ENCODE data around the gene NAB1. TPM values are rescaled to one million over a fixed set of nuclear protein-coding genes. Genes with fewer than 3 reads are reported as not detected.
A peak's percentile ranks its signal among the peaks of the same experiment; 100 is the strongest.

NAB1 gene
- total RNA-seq, 2 experiments from 2014 or later: 21.9 to 28.9 TPM

- Mint-ChIP-seq H3K9me3 (peaks cover 16% of the 10 kb centered on the region), H3K4me1 (peaks cover 5% of the 10 kb centered on the region), H3K27ac (no peak overlapping the region), H3K4me3 (no peak overlapping the region), H3K36me3 (ENCODE audit: low read depth) (no peaks in the 10 kb centered on the region), H3K27me3 (no peaks in the 10 kb centered on the region)
- ChIA-PET CTCF (interaction anchor here (1.3 kb wide), 1 partner anchor 9 kb away, joined by 5 read pairs; no protein-coding TSS in a partner anchor), POLR2A (no interaction called here)
- no peak for DNase-seq
These were observed 62.2 kb downstream of the NAB1 start for GRCh38 chr2:190711069-190711468.

- Mint-ChIP-seq H3K4me3 (no peak overlapping the region), H3K4me1 (peaks cover 5% of the 10 kb centered on the region), H3K9me3 (peaks cover 14% of the 10 kb centered on the region), H3K27me3 (no peaks in the 10 kb centered on the region), H3K27ac (no peak overlapping the region), H3K36me3 (ENCODE audit: low read depth) (no peaks in the 10 kb centered on the region)
- CTCF ChIA-PET: no interaction called here
- DNase-seq: no peak
- POLR2A ChIA-PET: no interaction called here
These were observed 64.6 kb downstream of the NAB1 start for GRCh38 chr2:190713471-190713870.

- no peak for DNase-seq
- H3K4me1 Mint-ChIP-seq: peaks cover 13% of the 10 kb centered on the region
- H3K36me3 Mint-ChIP-seq (ENCODE audit: low read depth): no peaks in the 10 kb centered on the region
- no peak overlapping the region for H3K4me3 Mint-ChIP-seq
- H3K27ac Mint-ChIP-seq: no peak overlapping the region
- ChIA-PET POLR2A (no interaction called here), CTCF (interaction anchor here (1.6 kb wide), 1 partner anchor 10 kb away, joined by 5 read pairs; no protein-coding TSS in a partner anchor)
- peaks cover 7% of the 10 kb centered on the region for H3K9me3 Mint-ChIP-seq
- H3K27me3 Mint-ChIP-seq: no peaks in the 10 kb centered on the region
These were observed 66.1 kb downstream of the NAB1 start for GRCh38 chr2:190714958-190715357.

- H3K27ac Mint-ChIP-seq: no peak overlapping the region
- ChIA-PET POLR2A (no interaction called here), CTCF (interaction anchor here (1.0 to 1.6 kb wide), 3 partner anchors 12 to 22 kb away, joined by 4 to 5 read pairs (median 4); no protein-coding TSS in a partner anchor)
- H3K4me1 Mint-ChIP-seq: peaks cover 13% of the 10 kb centered on the region
- H3K4me3 Mint-ChIP-seq: no peak overlapping the region
- H3K27me3 Mint-ChIP-seq: no peaks in the 10 kb centered on the region
- DNase-seq: no peak
- no peaks in the 10 kb centered on the region for H3K36me3 Mint-ChIP-seq (ENCODE audit: low read depth)
- H3K9me3 Mint-ChIP-seq: no peaks in the 10 kb centered on the region
These were observed 67.4 kb downstream of the NAB1 start for GRCh38 chr2:190716176-190716807.

GRCh38 chr2:190717306-190717705, 68.4 kb downstream of the NAB1 start:
- no peaks in the 10 kb centered on the region for H3K27me3 Mint-ChIP-seq
- CTCF ChIA-PET: no interaction called here
- H3K27ac Mint-ChIP-seq: no peak overlapping the region

GRCh38 chr2:190717764-190718651, 69.1 kb downstream of the NAB1 start:
- Mint-ChIP-seq H3K4me1 (peaks cover 28% of the 10 kb centered on the region), H3K27ac (no peak overlapping the region), H3K4me3 (no peak overlapping the region), H3K9me3 (no peaks in the 10 kb centered on the region), H3K27me3 (no peaks in the 10 kb centered on the region), H3K36me3 (ENCODE audit: low read depth) (no peaks in the 10 kb centered on the region)
- no peak for DNase-seq
- ChIA-PET CTCF (interaction anchor here (0.8 to 1.9 kb wide), 3 partner anchors 14 to 37 kb away, joined by 3 to 7 read pairs (median 3); no protein-coding TSS in a partner anchor), POLR2A (no interaction called here)

More at GRCh38 chr2:190717306-190717705, 68.4 kb downstream of the NAB1 start:
- Mint-ChIP-seq H3K4me3 (no peak overlapping the region), H3K9me3 (no peaks in the 10 kb centered on the region), H3K4me1 (peaks cover 22% of the 10 kb centered on the region), H3K36me3 (ENCODE audit: low read depth) (no peaks in the 10 kb centered on the region)
- no peak for DNase-seq
- POLR2A ChIA-PET: no interaction called here

- ChIA-PET POLR2A (no interaction called here), CTCF (interaction anchor here (0.8 to 1.9 kb wide), 4 partner anchors 11 to 36 kb away, joined by 3 to 7 read pairs (median 3); no protein-coding TSS in a partner anchor)
- H3K27ac Mint-ChIP-seq: no peak overlapping the region
- no peaks in the 10 kb centered on the region for H3K27me3 Mint-ChIP-seq
- H3K9me3 Mint-ChIP-seq: no peaks in the 10 kb centered on the region
- no peak overlapping the region for H3K4me3 Mint-ChIP-seq
- no peak for DNase-seq
- H3K36me3 Mint-ChIP-seq (ENCODE audit: low read depth): no peaks in the 10 kb centered on the region
- H3K4me1 Mint-ChIP-seq: peaks cover 31% of the 10 kb centered on the region
These were observed 70.0 kb downstream of the NAB1 start for GRCh38 chr2:190718652-190719526.

- DNase-seq: no peak
- no peak overlapping the region for H3K27ac Mint-ChIP-seq
- H3K27me3 Mint-ChIP-seq: no peaks in the 10 kb centered on the region
- H3K4me1 Mint-ChIP-seq: peaks cover 31% of the 10 kb centered on the region
- CTCF ChIA-PET: interaction anchor here (1.2 kb wide), 1 partner anchor 8 kb away, joined by 3 read pairs; no protein-coding TSS in a partner anchor
- no peak overlapping the region for H3K4me3 Mint-ChIP-seq
- POLR2A ChIA-PET: no interaction called here
- no peaks in the 10 kb centered on the region for H3K9me3 Mint-ChIP-seq
- no peaks in the 10 kb centered on the region for H3K36me3 Mint-ChIP-seq (ENCODE audit: low read depth)
These were observed 71.4 kb downstream of the NAB1 start for GRCh38 chr2:190720276-190720675.

- H3K4me3 Mint-ChIP-seq: no peak overlapping the region
- CTCF ChIA-PET: interaction anchor here (1.2 kb wide), 1 partner anchor 9 kb away, joined by 3 read pairs; no protein-coding TSS in a partner anchor
- no peak overlapping the region for H3K27ac Mint-ChIP-seq
- H3K27me3 Mint-ChIP-seq: no peaks in the 10 kb centered on the region
- H3K36me3 Mint-ChIP-seq (ENCODE audit: low read depth): no peaks in the 10 kb centered on the region
- POLR2A ChIA-PET: no interaction called here
- peaks cover 31% of the 10 kb centered on the region for H3K4me1 Mint-ChIP-seq
- H3K9me3 Mint-ChIP-seq: no peaks in the 10 kb centered on the region
- no peak for DNase-seq
These were observed 71.8 kb downstream of the NAB1 start for GRCh38 chr2:190720691-190721090.

- no peak for DNase-seq
- ChIA-PET POLR2A (no interaction called here), CTCF (interaction anchor here (0.8 to 1.2 kb wide), 5 partner anchors 9 to 161 kb away, joined by 3 to 4 read pairs (median 3); no protein-coding TSS in a partner anchor)
- H3K36me3 Mint-ChIP-seq (ENCODE audit: low read depth): no peaks in the 10 kb centered on the region
- no peaks in the 10 kb centered on the region for H3K9me3 Mint-ChIP-seq
- no peak overlapping the region for H3K4me3 Mint-ChIP-seq
- no peaks in the 10 kb centered on the region for H3K27me3 Mint-ChIP-seq
- H3K27ac Mint-ChIP-seq: peak overlapping the region; percentile 5
- H3K4me1 Mint-ChIP-seq: peaks cover 31% of the 10 kb centered on the region
These were observed 73.3 kb downstream of the NAB1 start for GRCh38 chr2:190722061-190722759.

GRCh38 chr2:190722835-190723234, 74.0 kb downstream of the NAB1 start:
- no peaks in the 10 kb centered on the region for H3K36me3 Mint-ChIP-seq (ENCODE audit: low read depth)
- no peak overlapping the region for H3K27ac Mint-ChIP-seq
- ChIA-PET CTCF (interaction anchor here (1.1 to 1.2 kb wide), 3 partner anchors 17 to 160 kb away, joined by 3 read pairs; no protein-coding TSS in a partner anchor), POLR2A (no interaction called here)
- H3K4me3 Mint-ChIP-seq: no peak overlapping the region
- H3K9me3 Mint-ChIP-seq: peaks cover 2% of the 10 kb centered on the region
- peaks cover 31% of the 10 kb centered on the region for H3K4me1 Mint-ChIP-seq
- DNase-seq: no peak
- no peaks in the 10 kb centered on the region for H3K27me3 Mint-ChIP-seq

Measured in activated CD4-positive, alpha-beta T cell treated with anti-CD3 and anti-CD28 coated beads, Interleukin-2, amount 10 ng/mL, durations not matched to agents 7 days and 5 days (primary cell).